PC-3 (cell line): Measurements from ENCODE around the gene ESYT2. TPM values are rescaled to one million over a fixed set of nuclear protein-coding genes. Genes with fewer than 3 reads are reported as not detected.

ENCODE experiments used
- ATAC-seq: fragments of 200-7000 bp; cut with Tn5 transposase; 2 replicates; pipeline ENCODE4 v1.9.1; 2020; ENCODE audit warnings: mild to moderate bottlenecking, moderate library complexity
- BruUV-seq: library from RNA; stranded (reverse); fragments of 400-500 nt; replicated peaks from 2 replicates; lab custom pipeline; 2021; lab: Mats Ljungman, UMichigan
- CTCF ChIA-PET: fragments of 300-600 bp; sonication (Branson Sonifier 250); formaldehyde crosslinking; loops from one replicate; lab custom pipeline; 2022; ENCODE audit warnings: antibody characterized with exemption; lab: Charles Lee
- POLR2A ChIA-PET: fragments of 300-600 bp; sonication (Branson Sonifier 250); formaldehyde crosslinking; loops from one replicate; lab custom pipeline; 2022; ENCODE audit warnings: antibody characterized with exemption; ENCODE audit not compliant: unreplicated experiment; lab: Charles Lee
- DNase-seq: peaks from one replicate; pipeline ENCODE4 v3.0.0-alpha.2; 2015
- H2AFZ ChIP-seq: fragments of 300-600 bp; sonication (generic); 2 replicates; pipeline ENCODE4 v1.6.0; 2016; ENCODE audit warnings: antibody characterized with exemption, low read length
- H3F3A ChIP-seq: fragments of 300-600 bp; sonication (generic); one replicate; pipeline ENCODE4 v1.6.0; 2017; ENCODE audit warnings: antibody characterized with exemption, low read length, control low read depth, mild to moderate bottlenecking; ENCODE audit not compliant: unreplicated experiment
- H3K27ac ChIP-seq: fragments of 300-600 bp; sonication (generic); 2 replicates; pipeline ENCODE4 v1.5.1; 2016; ENCODE audit warnings: mild to moderate bottlenecking, low read length
- H3K27me3 ChIP-seq: fragments of 300-600 bp; sonication (generic); 2 replicates; pipeline ENCODE4 v1.6.1; 2016; ENCODE audit warnings: low read length, mixed read lengths
- H3K36me3 ChIP-seq: fragments of 300-600 bp; sonication (generic); 2 replicates; pipeline ENCODE4 v1.6.1; 2016; ENCODE audit warnings: low read depth, mixed run types, low read length, mixed read lengths
- H3K4me1 ChIP-seq: fragments of 300-600 bp; sonication (generic); 2 replicates; pipeline ENCODE4 v1.5.1; 2016; ENCODE audit warnings: low read length; ENCODE audit not compliant: insufficient read depth
- H3K4me2 ChIP-seq: fragments of 300-600 bp; sonication (generic); 2 replicates; pipeline ENCODE4 v1.6.0; 2016; ENCODE audit warnings: low read length
- H3K4me3 ChIP-seq: fragments of 300-600 bp; sonication (generic); 2 replicates; pipeline ENCODE4 v1.5.1; 2016; ENCODE audit warnings: mild to moderate bottlenecking, low read length, mixed read lengths
- H3K79me2 ChIP-seq: fragments of 300-600 bp; sonication (generic); 2 replicates; pipeline ENCODE4 v1.6.1; 2017; ENCODE audit warnings: low read length, mixed read lengths
- H3K9ac ChIP-seq: fragments of 300-600 bp; sonication (generic); 2 replicates; pipeline ENCODE4 v1.6.0; 2016; ENCODE audit warnings: mild to moderate bottlenecking, low read length
- H3K9me2 ChIP-seq: fragments of 300-600 bp; sonication (generic); replicated peaks from 2 replicates; pipeline ENCODE4 v1.6.1; 2016; ENCODE audit warnings: mixed run types, low read length, mixed read lengths
- H3K9me3 ChIP-seq: fragments of 300-600 bp; sonication (generic); 2 replicates; pipeline ENCODE4 v1.6.1; 2016; ENCODE audit warnings: low read length, mixed read lengths
- H4K20me1 ChIP-seq: fragments of 300-600 bp; sonication (generic); 2 replicates; pipeline ENCODE4 v1.6.1; 2016; ENCODE audit warnings: low read length, mixed read lengths
- EZH2 ChIP-seq: fragments of 300-600 bp; sonication (generic); IDR thresholded peaks from one replicate; pipeline ENCODE4 v1.6.1; 2017; ENCODE audit warnings: antibody characterized with exemption, mild to moderate bottlenecking, low read length; ENCODE audit not compliant: unreplicated experiment
- EZH2phosphoT487 ChIP-seq: fragments of 300-600 bp; sonication (generic); IDR thresholded peaks from 2 replicates; pipeline ENCODE4 v1.6.1; 2018; ENCODE audit warnings: mild to moderate bottlenecking, antibody characterized with exemption, low read length, borderline replicate concordance
- intact Hi-C: fragments of 100-400 bp; cut with micrococcal nuclease; formaldehyde crosslinking; loops from 2 replicates; pipeline ENCODE4 v1.9.0; 2023
- total RNA-seq: library from RNA; depleted of rRNA; stranded (reverse); fragments of >200 nt; gene quantifications from 2 replicates; pipeline ENCODE4 v1.2.3, GENCODE V29; 2014
- TF ChIP-seq, protein P1 (sequence below): fragments of 300-600 bp; sonication (generic); conservative IDR thresholded peaks from 2 replicates; pipeline ENCODE4 v1.5.1; 2017; ENCODE audit warnings: antibody characterized with exemption, low read depth, mild to moderate bottlenecking, low read length

ESYT2 gene
- total RNA-seq, 1 experiment from 2014 or later: 76.1 TPM

DNA sequence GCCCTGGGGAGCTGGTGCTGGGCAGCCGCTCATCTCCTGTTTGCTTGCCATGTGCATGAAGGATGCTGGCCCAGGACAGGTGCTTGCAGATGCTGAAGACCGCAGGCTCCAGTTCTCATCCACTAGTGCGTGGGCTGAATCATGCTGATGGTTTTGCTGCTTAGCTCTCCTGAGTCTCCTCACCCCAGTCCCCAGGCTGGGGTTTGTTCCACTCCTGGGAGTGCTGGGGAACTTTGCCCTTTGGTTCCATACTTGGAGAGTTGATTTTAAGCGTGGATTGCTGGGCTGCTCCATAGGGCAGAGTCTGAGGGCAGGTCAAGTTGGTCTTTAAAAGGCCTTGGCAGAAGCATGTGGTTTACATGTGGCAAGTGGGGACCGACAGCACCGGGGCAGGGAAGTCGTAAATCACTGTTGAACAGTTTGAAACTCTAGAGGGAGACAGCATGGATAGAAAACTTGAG is 36.2 kb upstream of the ESYT2 start:
- Histone ChIP-seq H3K36me3 (no peaks in the 10 kb centered on the region), H3K27ac (no peak overlapping the region), H3K4me1 (peaks cover 19% of the 10 kb centered on the region), H3F3A (no peaks in the 10 kb centered on the region), H3K9ac (no peak overlapping the region), H4K20me1 (no peaks in the 10 kb centered on the region), H2AFZ (no peak overlapping the region), H3K79me2 (peaks cover 51% of the 10 kb centered on the region), H3K4me2 (no peak overlapping the region), H3K9me3 (no peaks in the 10 kb centered on the region), H3K4me3 (no peak overlapping the region), H3K27me3 (no peaks in the 10 kb centered on the region), H3K9me2 (no peaks in the 10 kb centered on the region)
- no peak for ATAC-seq
- CTCF ChIA-PET: no interaction called here
- POLR2A ChIA-PET: no interaction called here
- no peak for DNase-seq
- intact Hi-C loops: no loop called here
- BruUV-seq: no TSS peak
- TF ChIP-seq EZH2phosphoT487: no peak
- TF ChIP-seq, protein P1, sequence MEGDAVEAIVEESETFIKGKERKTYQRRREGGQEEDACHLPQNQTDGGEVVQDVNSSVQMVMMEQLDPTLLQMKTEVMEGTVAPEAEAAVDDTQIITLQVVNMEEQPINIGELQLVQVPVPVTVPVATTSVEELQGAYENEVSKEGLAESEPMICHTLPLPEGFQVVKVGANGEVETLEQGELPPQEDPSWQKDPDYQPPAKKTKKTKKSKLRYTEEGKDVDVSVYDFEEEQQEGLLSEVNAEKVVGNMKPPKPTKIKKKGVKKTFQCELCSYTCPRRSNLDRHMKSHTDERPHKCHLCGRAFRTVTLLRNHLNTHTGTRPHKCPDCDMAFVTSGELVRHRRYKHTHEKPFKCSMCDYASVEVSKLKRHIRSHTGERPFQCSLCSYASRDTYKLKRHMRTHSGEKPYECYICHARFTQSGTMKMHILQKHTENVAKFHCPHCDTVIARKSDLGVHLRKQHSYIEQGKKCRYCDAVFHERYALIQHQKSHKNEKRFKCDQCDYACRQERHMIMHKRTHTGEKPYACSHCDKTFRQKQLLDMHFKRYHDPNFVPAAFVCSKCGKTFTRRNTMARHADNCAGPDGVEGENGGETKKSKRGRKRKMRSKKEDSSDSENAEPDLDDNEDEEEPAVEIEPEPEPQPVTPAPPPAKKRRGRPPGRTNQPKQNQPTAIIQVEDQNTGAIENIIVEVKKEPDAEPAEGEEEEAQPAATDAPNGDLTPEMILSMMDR: no peak
- TF ChIP-seq EZH2: no peak

DNA sequence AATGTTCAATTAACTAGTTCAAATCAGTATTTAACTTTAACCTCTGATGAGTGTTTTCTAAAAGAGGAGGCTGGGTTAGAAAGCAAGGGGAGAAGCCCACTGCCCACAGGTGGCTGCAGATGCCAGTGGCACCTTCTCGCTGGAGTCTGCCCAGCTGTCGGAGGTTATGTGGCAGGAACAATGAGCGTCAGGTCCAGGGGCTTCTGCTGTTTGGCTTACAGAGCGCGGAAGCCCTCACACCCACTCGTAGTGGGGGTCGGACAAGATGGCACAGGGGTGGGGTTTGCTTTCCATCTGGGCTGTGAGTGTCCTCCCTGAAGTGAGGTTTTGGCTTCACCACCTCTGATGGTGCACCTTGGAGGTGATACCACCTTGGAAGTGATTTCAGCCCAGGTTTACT is 35.5 kb upstream of the ESYT2 start:
- ATAC-seq: no peak
- no peaks in the 10 kb centered on the region for H3K9me3 ChIP-seq
- H3K36me3 ChIP-seq: no peaks in the 10 kb centered on the region
- no peak for DNase-seq
- H3K9me2 ChIP-seq: no peaks in the 10 kb centered on the region
- H3K79me2 ChIP-seq: peaks cover 57% of the 10 kb centered on the region
- H3F3A ChIP-seq: no peaks in the 10 kb centered on the region
- BruUV-seq: no TSS peak
- H3K9ac ChIP-seq: no peak overlapping the region
- ChIA-PET POLR2A (no interaction called here), CTCF (interaction anchor here (1.4 kb wide), 1 partner anchor 82 kb away, joined by 5 read pairs; no protein-coding TSS in a partner anchor)
- no peak overlapping the region for H3K4me3 ChIP-seq
- intact Hi-C loops: loop anchor here (1.0 kb wide), 2 partner anchors 36 to 46 kb away; partner anchors contain the start of gene ESYT2
- no peaks in the 10 kb centered on the region for H4K20me1 ChIP-seq
- no peaks in the 10 kb centered on the region for H3K27me3 ChIP-seq
- no peak overlapping the region for H2AFZ ChIP-seq
- H3K4me1 ChIP-seq: peaks cover 25% of the 10 kb centered on the region
- TF ChIP-seq, protein P1: no peak
- TF ChIP-seq EZH2 (no peak), EZH2phosphoT487 (no peak)
- H3K4me2 ChIP-seq: no peak overlapping the region; the same call in 1 of the 2 replicates
- peak overlapping the region; percentile 85 for H3K27ac ChIP-seq

DNA sequence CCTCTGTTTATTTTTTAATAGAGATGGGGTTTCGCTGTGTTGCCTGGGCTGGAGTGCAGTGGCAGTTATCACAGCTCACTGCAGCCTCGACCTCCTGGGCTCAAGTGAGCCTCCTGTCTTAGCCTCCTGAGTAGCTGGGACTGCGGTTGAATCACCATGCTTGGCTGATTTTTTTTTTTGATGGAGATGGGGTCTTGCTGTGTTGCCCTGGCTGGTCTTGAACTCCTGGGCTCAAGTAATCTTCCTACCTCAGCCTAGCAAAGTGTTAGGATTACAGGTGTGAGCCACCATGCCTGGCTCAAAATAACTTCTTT is 35.2 kb upstream of the ESYT2 start:
- Histone ChIP-seq H2AFZ (no peak overlapping the region), H3K4me1 (peaks cover 28% of the 10 kb centered on the region), H3K9ac (peak overlapping the region; percentile 41), H3K27me3 (no peaks in the 10 kb centered on the region), H3K36me3 (no peaks in the 10 kb centered on the region), H3K9me3 (no peaks in the 10 kb centered on the region), H3F3A (no peaks in the 10 kb centered on the region), H4K20me1 (no peaks in the 10 kb centered on the region), H3K9me2 (no peaks in the 10 kb centered on the region), H3K4me2 (peak overlapping the region; percentile 76), H3K27ac (peak overlapping the region; percentile 85), H3K79me2 (peaks cover 61% of the 10 kb centered on the region), H3K4me3 (peak overlapping the region; percentile 55)
- ATAC-seq (no peak), DNase-seq (no peak)
- BruUV-seq: no TSS peak
- CTCF ChIA-PET: interaction anchor here (0.6 to 2.0 kb wide), 4 partner anchors 21 to 113 kb away, joined by 4 to 5 read pairs (median 4); no protein-coding TSS in a partner anchor
- POLR2A ChIA-PET: interaction anchor here (0.5 to 1.3 kb wide), 8 partner anchors 33 to 1281 kb away, joined by 3 to 35 read pairs (median 10); partner anchors contain the start of gene ESYT2
- TF ChIP-seq, protein P1: no peak
- TF ChIP-seq EZH2phosphoT487: no peak
- TF ChIP-seq EZH2: no peak
- intact Hi-C loops: loop anchor here (1.0 kb wide), 2 partner anchors 35 to 45 kb away; partner anchors contain the start of gene ESYT2
